Smooth muscle cell of the brain vasculature (primary cell): ENCODE results near the gene RAF1.
"Not testable (repeated sequence)": the region's sequence is repeated elsewhere in the genome, so short reads cannot be mapped to it uniquely, and the experiment has no call there.

Experiments used
- DNase-seq: peaks from one replicate; pipeline ENCODE4 v3.0.0-alpha.2; 2012; ENCODE audit warnings: low read depth, low spot score

The RAF1 gene

GRCh38 chr3:12663936-12664908 is at the start of gene RAF1:
RAF1 (minus strand) TSS chr3:12664117; CDS start chr3:12618721, 45,396 bp downstream.
- peak; percentile 97 for DNase-seq

- no peak for DNase-seq
Measured at GRCh38 chr3:12710062-12710461, 46.1 kb upstream of the RAF1 start.

GRCh38 chr3:12709334-12709733 is 45.4 kb upstream of the RAF1 start:
- no peak for DNase-seq

GRCh38 chr3:12708584-12709192 is 44.8 kb upstream of the RAF1 start:
- DNase-seq = no peak

GRCh38 chr3:12707449-12707848 is 43.5 kb upstream of the RAF1 start:
- DNase-seq = no peak

GRCh38 chr3:12706504-12707253 is 42.8 kb upstream of the RAF1 start:
- DNase-seq = peak; percentile 29

GRCh38 chr3:12705981-12706380 is 42.1 kb upstream of the RAF1 start:
- no peak for DNase-seq

GRCh38 chr3:12705374-12705926 is 41.5 kb upstream of the RAF1 start:
- DNase-seq = no peak

- no peak for DNase-seq
Measured at GRCh38 chr3:12702501-12702900, 38.6 kb upstream of the RAF1 start.

- DNase-seq = not testable (repeated sequence)
Measured at GRCh38 chr3:12701601-12702000, 37.7 kb upstream of the RAF1 start.

- DNase-seq = no peak
Measured at GRCh38 chr3:12700800-12701199, 36.9 kb upstream of the RAF1 start.

- DNase-seq = no peak
Measured at GRCh38 chr3:12695916-12696315, 32.0 kb upstream of the RAF1 start.

GRCh38 chr3:12695112-12695511 is 31.2 kb upstream of the RAF1 start:
- DNase-seq = no peak

GRCh38 chr3:12692444-12692843 is 28.5 kb upstream of the RAF1 start:
- DNase-seq = no peak

- no peak for DNase-seq
Measured at GRCh38 chr3:12689997-12690711, 26.2 kb upstream of the RAF1 start.

- DNase-seq = no peak
Measured at GRCh38 chr3:12687948-12688347, 24.0 kb upstream of the RAF1 start.

- DNase-seq = no peak
Measured at GRCh38 chr3:12686096-12686495, 22.2 kb upstream of the RAF1 start.

- no peak for DNase-seq
Measured at GRCh38 chr3:12681943-12682390, 18.1 kb upstream of the RAF1 start.

- no peak for DNase-seq
Measured at GRCh38 chr3:12681089-12681942, 17.4 kb upstream of the RAF1 start.

GRCh38 chr3:12679468-12679867 is 15.6 kb upstream of the RAF1 start:
- peak; percentile 65 for DNase-seq
